Endodermal cell (in vitro differentiated cells): ENCODE data around the gene SEC23A. TPM values are rescaled to one million over a fixed set of nuclear protein-coding genes. Genes with fewer than 3 reads are reported as not detected.

Source experiments
- DNase-seq: peaks from one replicate; pipeline ENCODE4 v3.0.0-alpha.2; 2017
- H3K27ac ChIP-seq: 2 replicates; pipeline ENCODE4 v1.5.1; 2013; ENCODE audit warnings: mild to moderate bottlenecking, low read depth, low read length, moderate library complexity
- H3K27me3 ChIP-seq: 2 replicates; pipeline ENCODE4 v1.6.1; 2013; ENCODE audit warnings: mild to moderate bottlenecking, low read length, moderate library complexity; ENCODE audit not compliant: insufficient read depth, control insufficient read depth, poor library complexity, severe bottlenecking
- H3K36me3 ChIP-seq: 2 replicates; pipeline ENCODE4 v1.7.0; 2013; ENCODE audit warnings: mild to moderate bottlenecking, low read length, moderate library complexity; ENCODE audit not compliant: control insufficient read depth, insufficient read depth
- H3K4me1 ChIP-seq: one replicate; pipeline ENCODE4 v1.7.0; 2013; ENCODE audit warnings: low read length; ENCODE audit not compliant: control insufficient read depth, insufficient read depth
- H3K4me3 ChIP-seq: 2 replicates; pipeline ENCODE4 v1.5.1; 2013; ENCODE audit warnings: mild to moderate bottlenecking, low read length, moderate library complexity
- H3K9ac ChIP-seq: 2 replicates; pipeline ENCODE4 v1.6.1; 2013; ENCODE audit warnings: mild to moderate bottlenecking, low read length, moderate library complexity; ENCODE audit not compliant: poor library complexity, severe bottlenecking; ENCODE audit errors: extremely low read depth
- H3K9me3 ChIP-seq: 2 replicates; pipeline ENCODE4 v1.6.1; 2013; ENCODE audit warnings: mild to moderate bottlenecking, low read length, moderate library complexity; ENCODE audit not compliant: control insufficient read depth
- H3K27ac Mint-ChIP-seq: 2 replicates; pipeline ENCODE4 v1.8.0; 2020; ENCODE audit warnings: mixed read lengths
- H3K27me3 Mint-ChIP-seq: 2 replicates; pipeline ENCODE4 v1.8.0; 2021; ENCODE audit warnings: mild to moderate bottlenecking, mixed read lengths; ENCODE audit not compliant: insufficient read depth
- H3K36me3 Mint-ChIP-seq: 2 replicates; pipeline ENCODE4 v1.8.0; 2020; ENCODE audit warnings: low read depth, mixed read lengths
- H3K4me1 Mint-ChIP-seq: 2 replicates; pipeline ENCODE4 v1.8.0; 2020; ENCODE audit warnings: mixed read lengths
- H3K4me3 Mint-ChIP-seq: 2 replicates; pipeline ENCODE4 v1.8.0; 2020; ENCODE audit warnings: mild to moderate bottlenecking, moderate library complexity, mixed read lengths
- H3K9me3 Mint-ChIP-seq: 2 replicates; pipeline ENCODE4 v1.8.0; 2020; ENCODE audit warnings: mild to moderate bottlenecking, mixed read lengths
- CTCF ChIP-seq: fragments of 200-600 bp; sonication (generic); conservative IDR thresholded peaks from 2 replicates; pipeline ENCODE4 v1.5.0; 2021; ENCODE audit warnings: antibody characterized with exemption, mild to moderate bottlenecking
- WGBS, 2 experiments: methylation state at CpG; one replicate each; pipeline versions ENCODE4 v1.1.5 to v1.1.7; 2013; ENCODE audit warnings: missing lambda C conversion rate in 2 of 2, mixed read lengths in 1 of 2; ENCODE audit not compliant: insufficient coverage in 1 of 2, insufficient read length in 1 of 2; 5-methylcytosine and 5-hydroxymethylcytosine counted together
- total RNA-seq, 2 donors: library from RNA; stranded (reverse); fragmentation: NEBNext Ultra II Directional in 1 of 2; extraction: Animal tissue kit (Norgen Biotek cat#: 25700) in 1 of 2; gene quantifications; 2 replicates in 1 of 2; 3 replicates in 1 of 2; pipeline ENCODE4 v1.2.1, GENCODE V29; 2021

The SEC23A gene
- total RNA-seq, 2 donors from 2014 or later: 58.5 to 89.7 TPM

GRCh38 chr14:39034481-39035296 lies 68.3 kb downstream of the SEC23A start:
- H3K4me1 ChIP-seq: no peaks in the 10 kb centered on the region
- H3K4me1 Mint-ChIP-seq: no peaks in the 10 kb centered on the region
- no peaks in the 10 kb centered on the region for H3K9me3 ChIP-seq
- no peak overlapping the region for H3K27ac Mint-ChIP-seq
- no peak overlapping the region for H3K4me3 ChIP-seq
- H3K27me3 Mint-ChIP-seq: no peaks in the 10 kb centered on the region
- H3K9me3 Mint-ChIP-seq: no peaks in the 10 kb centered on the region
- H3K4me3 Mint-ChIP-seq: no peak overlapping the region
- 60% methylated on average over 1 to 3 of the region's 3 CpGs for WGBS, 2 experiments
- H3K36me3 ChIP-seq: peaks cover 95% of the 10 kb centered on the region
- DNase-seq: no peak
- H3K9ac ChIP-seq: no peak overlapping the region
- H3K27me3 ChIP-seq: no peaks in the 10 kb centered on the region
- H3K27ac ChIP-seq: no peak overlapping the region
- peak; percentile 71 for TF ChIP-seq CTCF
- peaks cover 34% of the 10 kb centered on the region for H3K36me3 Mint-ChIP-seq

GRCh38 chr14:39033371-39033770 lies 69.7 kb downstream of the SEC23A start:
- Mint-ChIP-seq H3K9me3 (no peaks in the 10 kb centered on the region), H3K27me3 (no peaks in the 10 kb centered on the region), H3K36me3 (peaks cover 33% of the 10 kb centered on the region), H3K27ac (no peak overlapping the region), H3K4me3 (no peak overlapping the region), H3K4me1 (no peaks in the 10 kb centered on the region)
- no peak for TF ChIP-seq CTCF
- no peak for DNase-seq
- H3K27ac ChIP-seq: no peak overlapping the region
- 83% methylated on average over 3 of the region's 4 CpGs; no CpG with 5 or more reads in 1 of the 2 experiments for WGBS, 2 experiments
- no peaks in the 10 kb centered on the region for H3K27me3 ChIP-seq
- H3K9ac ChIP-seq: no peak overlapping the region
- H3K4me3 ChIP-seq: no peak overlapping the region
- peaks cover 95% of the 10 kb centered on the region for H3K36me3 ChIP-seq
- no peaks in the 10 kb centered on the region for H3K4me1 ChIP-seq
- no peaks in the 10 kb centered on the region for H3K9me3 ChIP-seq

GRCh38 chr14:39030209-39030608 lies 72.8 kb downstream of the SEC23A start:
- H3K27me3 Mint-ChIP-seq: no peaks in the 10 kb centered on the region

More at GRCh38 chr14:39030209-39030608, 72.8 kb downstream of the SEC23A start:
- Histone ChIP-seq H3K9me3 (no peaks in the 10 kb centered on the region), H3K27me3 (no peaks in the 10 kb centered on the region), H3K4me1 (peaks cover 3% of the 10 kb centered on the region), H3K27ac (no peak overlapping the region), H3K4me3 (no peak overlapping the region), H3K36me3 (peaks cover 75% of the 10 kb centered on the region), H3K9ac (no peak overlapping the region)
- Mint-ChIP-seq H3K4me1 (peaks cover 14% of the 10 kb centered on the region), H3K36me3 (peaks cover 33% of the 10 kb centered on the region), H3K9me3 (no peaks in the 10 kb centered on the region), H3K27ac (peak overlapping the region; percentile 39), H3K4me3 (no peak overlapping the region)
- 96 to 98% methylated on average over 5 to 10 of the region's 10 CpGs for WGBS, 2 experiments
- DNase-seq: no peak
- no peak for TF ChIP-seq CTCF
